AG09309 (cell line): ENCODE measurements around the gene KIAA1755.

Experiments used
- DNase-seq: peaks from one replicate; pipeline ENCODE4 v3.0.0-alpha.2; 2010; ENCODE audit warnings: low read depth
- H3K4me3 ChIP-seq: 2 replicates; pipeline ENCODE4 v1.5.1; 2011; ENCODE audit warnings: mild to moderate bottlenecking, low read depth, low read length, moderate library complexity; ENCODE audit not compliant: control insufficient read depth
- CTCF ChIP-seq: IDR thresholded peaks from 2 replicates; pipeline ENCODE4 v1.5.1; 2011; ENCODE audit warnings: mild to moderate bottlenecking, low read depth, low read length, inconsistent platforms; ENCODE audit not compliant: insufficient read depth, control insufficient read depth; ENCODE audit errors: missing control alignments

The KIAA1755 gene

GRCh38 chr20:38195521-38195920, 65.0 kb downstream of the KIAA1755 start:
- DNase-seq = no peak
- TF ChIP-seq CTCF = no peak

GRCh38 chr20:38194971-38195504, 65.5 kb downstream of the KIAA1755 start:
- H3K4me3 ChIP-seq = no peak overlapping the region
- DNase-seq = no peak
- TF ChIP-seq CTCF = no peak

More at GRCh38 chr20:38195521-38195920, 65.0 kb downstream of the KIAA1755 start:
- no peak overlapping the region for H3K4me3 ChIP-seq

- no peak for DNase-seq
- TF ChIP-seq CTCF = no peak
- no peak overlapping the region for H3K4me3 ChIP-seq
Observed at GRCh38 chr20:38193586-38194105, 66.9 kb downstream of the KIAA1755 start.

- no peak for DNase-seq
- no peak overlapping the region for H3K4me3 ChIP-seq
- no peak for TF ChIP-seq CTCF
Observed at GRCh38 chr20:38192323-38192885, 68.1 kb downstream of the KIAA1755 start.

GRCh38 chr20:38191654-38192053, 68.9 kb downstream of the KIAA1755 start:
- no peak for TF ChIP-seq CTCF
- no peak for DNase-seq
- H3K4me3 ChIP-seq = no peak overlapping the region

- no peak for DNase-seq
- no peak for TF ChIP-seq CTCF
- H3K4me3 ChIP-seq = no peak overlapping the region
Observed at GRCh38 chr20:38190936-38191371, 69.6 kb downstream of the KIAA1755 start.
